Measurements from ENCODE around the gene RPTOR.

DNA sequence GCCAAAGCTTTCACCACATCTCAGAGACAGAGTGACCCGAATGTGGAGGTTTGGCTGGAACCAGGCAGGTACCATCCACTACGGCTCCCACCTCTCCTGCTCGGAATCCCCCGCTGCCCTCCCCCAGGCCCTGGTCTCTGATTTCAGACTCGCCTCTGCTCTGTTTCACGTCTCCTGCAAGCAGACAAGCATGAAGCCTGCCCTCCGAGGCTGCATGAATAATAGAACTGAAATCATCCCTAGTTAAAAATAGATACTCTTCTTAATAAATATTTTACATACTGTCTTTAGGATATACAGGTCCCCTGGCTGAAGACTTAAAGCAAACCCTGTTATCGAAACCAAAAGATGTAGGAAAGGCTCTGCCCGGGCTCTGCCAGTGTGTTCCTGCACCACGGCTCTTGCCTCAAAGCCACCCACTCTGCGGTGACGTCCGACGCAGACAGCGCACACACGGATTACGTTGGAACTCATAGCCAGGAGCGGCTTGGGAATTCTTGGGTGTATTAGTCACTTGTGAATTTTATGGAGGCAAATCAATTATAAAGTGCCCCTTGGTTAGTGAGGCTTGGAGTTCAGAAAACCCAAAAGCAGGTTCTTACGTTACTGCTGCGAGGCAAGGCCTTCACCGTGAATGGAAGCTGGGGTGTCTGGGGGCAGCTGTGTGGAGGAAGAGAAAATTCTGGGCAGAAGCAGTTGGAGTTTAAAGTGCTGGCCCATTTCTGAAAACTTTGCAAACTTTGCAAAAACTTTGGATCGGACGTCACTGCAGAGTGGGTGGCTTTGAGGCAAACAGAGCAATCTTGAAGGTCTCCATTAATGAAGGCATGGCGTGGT lies 42.7 kb upstream of the RPTOR start:
- TF ChIP-seq, protein P1, sequence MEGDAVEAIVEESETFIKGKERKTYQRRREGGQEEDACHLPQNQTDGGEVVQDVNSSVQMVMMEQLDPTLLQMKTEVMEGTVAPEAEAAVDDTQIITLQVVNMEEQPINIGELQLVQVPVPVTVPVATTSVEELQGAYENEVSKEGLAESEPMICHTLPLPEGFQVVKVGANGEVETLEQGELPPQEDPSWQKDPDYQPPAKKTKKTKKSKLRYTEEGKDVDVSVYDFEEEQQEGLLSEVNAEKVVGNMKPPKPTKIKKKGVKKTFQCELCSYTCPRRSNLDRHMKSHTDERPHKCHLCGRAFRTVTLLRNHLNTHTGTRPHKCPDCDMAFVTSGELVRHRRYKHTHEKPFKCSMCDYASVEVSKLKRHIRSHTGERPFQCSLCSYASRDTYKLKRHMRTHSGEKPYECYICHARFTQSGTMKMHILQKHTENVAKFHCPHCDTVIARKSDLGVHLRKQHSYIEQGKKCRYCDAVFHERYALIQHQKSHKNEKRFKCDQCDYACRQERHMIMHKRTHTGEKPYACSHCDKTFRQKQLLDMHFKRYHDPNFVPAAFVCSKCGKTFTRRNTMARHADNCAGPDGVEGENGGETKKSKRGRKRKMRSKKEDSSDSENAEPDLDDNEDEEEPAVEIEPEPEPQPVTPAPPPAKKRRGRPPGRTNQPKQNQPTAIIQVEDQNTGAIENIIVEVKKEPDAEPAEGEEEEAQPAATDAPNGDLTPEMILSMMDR (conservative IDR thresholded peaks at IDR 0.05; ENCODE audit: low read depth, low read length) = no peak
- TF ChIP-seq EZH2phosphoT487 (IDR thresholded peaks at IDR 0.05; ENCODE audit: borderline replicate concordance, low read length) = no peak
- no peak for TF ChIP-seq EZH2 (IDR thresholded peaks at IDR 0.05; ENCODE audit: low read length, unreplicated experiment)
